ENCODE data around the gene FGFR2. TPM values are rescaled to one million over a fixed set of nuclear protein-coding genes. Genes with fewer than 3 reads are reported as not detected.

The FGFR2 gene
- total RNA-seq, 1 donor from 2014 or later = 11.8 TPM

DNA sequence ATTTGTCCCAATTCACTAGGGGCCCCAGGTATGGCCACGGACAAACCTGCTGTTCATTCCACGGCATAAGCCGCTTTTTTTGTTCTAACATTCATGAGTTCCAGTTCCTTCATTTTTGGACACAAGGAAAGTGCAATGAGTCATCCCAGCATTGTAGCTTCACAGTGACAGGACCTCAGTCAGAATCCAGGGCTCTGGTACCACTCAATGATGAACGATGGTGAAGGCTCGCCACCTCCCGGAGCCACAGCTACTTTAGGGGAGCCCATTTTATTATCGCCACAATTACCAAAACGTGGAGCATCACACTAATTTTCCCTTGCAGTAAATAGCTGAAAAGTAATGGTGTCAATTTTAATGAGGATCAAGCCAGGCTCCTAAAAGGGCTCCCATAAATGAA lies 62.9 kb downstream of the FGFR2 start:
- no peaks in the 10 kb centered on the region for H3K9me3 Mint-ChIP-seq (ENCODE audit: unreplicated experiment)
- H3K36me3 Mint-ChIP-seq (ENCODE audit: low read depth, unreplicated experiment) = peaks cover 4% of the 10 kb centered on the region
- TF ChIP-seq, protein P1, sequence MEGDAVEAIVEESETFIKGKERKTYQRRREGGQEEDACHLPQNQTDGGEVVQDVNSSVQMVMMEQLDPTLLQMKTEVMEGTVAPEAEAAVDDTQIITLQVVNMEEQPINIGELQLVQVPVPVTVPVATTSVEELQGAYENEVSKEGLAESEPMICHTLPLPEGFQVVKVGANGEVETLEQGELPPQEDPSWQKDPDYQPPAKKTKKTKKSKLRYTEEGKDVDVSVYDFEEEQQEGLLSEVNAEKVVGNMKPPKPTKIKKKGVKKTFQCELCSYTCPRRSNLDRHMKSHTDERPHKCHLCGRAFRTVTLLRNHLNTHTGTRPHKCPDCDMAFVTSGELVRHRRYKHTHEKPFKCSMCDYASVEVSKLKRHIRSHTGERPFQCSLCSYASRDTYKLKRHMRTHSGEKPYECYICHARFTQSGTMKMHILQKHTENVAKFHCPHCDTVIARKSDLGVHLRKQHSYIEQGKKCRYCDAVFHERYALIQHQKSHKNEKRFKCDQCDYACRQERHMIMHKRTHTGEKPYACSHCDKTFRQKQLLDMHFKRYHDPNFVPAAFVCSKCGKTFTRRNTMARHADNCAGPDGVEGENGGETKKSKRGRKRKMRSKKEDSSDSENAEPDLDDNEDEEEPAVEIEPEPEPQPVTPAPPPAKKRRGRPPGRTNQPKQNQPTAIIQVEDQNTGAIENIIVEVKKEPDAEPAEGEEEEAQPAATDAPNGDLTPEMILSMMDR (IDR thresholded peaks at IDR 0.05; ENCODE audit: insufficient read depth, low read depth, low read length) = no peak
- no peak for TF ChIP-seq EZH2 (IDR thresholded peaks at IDR 0.05; ENCODE audit: insufficient read depth, low read length)
- no peaks in the 10 kb centered on the region for H3K27me3 ChIP-seq (ENCODE audit: insufficient read depth, low read length)
- no peaks in the 10 kb centered on the region for H3K79me2 ChIP-seq (ENCODE audit: insufficient read depth, low read length)
- FAIRE-seq (no peak), DNase-seq (ENCODE audit: low read depth) (no peak)
- no peak overlapping the region for H2AFZ ChIP-seq (ENCODE audit: low read depth, low read length)
- no peak overlapping the region for H3K9ac ChIP-seq (ENCODE audit: low read length)
- H3K27ac Mint-ChIP-seq (ENCODE audit: unreplicated experiment) = no peak overlapping the region
- no peaks in the 10 kb centered on the region for H4K20me1 ChIP-seq (ENCODE audit: insufficient read depth, low read length)
- H3K36me3 ChIP-seq (ENCODE audit: insufficient read depth, low read length) = no peaks in the 10 kb centered on the region
- H3K4me1 Mint-ChIP-seq (ENCODE audit: low read depth, unreplicated experiment) = no peaks in the 10 kb centered on the region
- H3K27ac ChIP-seq (ENCODE audit: low read depth, low read length) = no peak overlapping the region
- no peaks in the 10 kb centered on the region for H3K4me1 ChIP-seq (ENCODE audit: insufficient read depth, low read length)
- no peak overlapping the region for H3K4me2 ChIP-seq (ENCODE audit: low read length)
- no peak overlapping the region for H3K4me3 ChIP-seq (ENCODE audit: insufficient read depth, low read depth, low read length)
- H3K9me3 ChIP-seq (ENCODE audit: insufficient read depth, low read depth, low read length) = no peaks in the 10 kb centered on the region
- H3K4me3 Mint-ChIP-seq (ENCODE audit: unreplicated experiment) = no peak overlapping the region
- peaks cover 2% of the 10 kb centered on the region for H3K27me3 Mint-ChIP-seq (ENCODE audit: low read depth, unreplicated experiment)

DNA sequence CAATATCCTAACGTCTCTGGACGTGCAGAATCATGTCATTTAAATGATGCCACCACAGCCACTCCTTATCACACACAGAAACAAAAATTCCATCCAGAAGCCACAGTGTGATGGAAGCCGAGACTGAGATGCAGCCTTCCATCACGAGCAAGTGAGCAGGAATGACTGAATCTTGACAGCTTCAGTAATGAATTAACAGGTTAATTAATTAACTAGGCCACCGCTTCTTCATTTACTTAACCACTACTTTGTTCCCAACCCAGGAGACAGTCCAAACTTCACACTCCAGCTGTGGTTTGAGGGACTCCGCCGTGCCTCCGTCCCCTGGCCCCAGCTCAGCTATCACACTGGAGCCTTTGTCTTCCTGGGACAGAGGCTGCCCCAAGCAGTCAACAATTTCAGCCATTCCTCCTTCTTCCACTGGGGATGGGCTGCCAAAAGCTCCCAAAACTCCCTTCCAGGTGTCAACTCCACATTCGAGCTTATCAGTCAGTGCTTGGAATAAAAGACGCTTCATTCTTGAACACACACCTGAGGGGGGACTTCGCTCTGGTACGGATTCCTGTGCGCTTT lies 65.9 kb downstream of the FGFR2 start:
- Histone ChIP-seq H3K9ac (ENCODE audit: low read length) (no peak overlapping the region), H3K36me3 (ENCODE audit: insufficient read depth, low read length) (no peaks in the 10 kb centered on the region), H4K20me1 (ENCODE audit: insufficient read depth, low read length) (no peaks in the 10 kb centered on the region), H3K27me3 (ENCODE audit: insufficient read depth, low read length) (no peaks in the 10 kb centered on the region), H3K4me2 (ENCODE audit: low read length) (no peak overlapping the region), H3K27ac (ENCODE audit: low read depth, low read length) (no peak overlapping the region), H3K9me3 (ENCODE audit: insufficient read depth, low read depth, low read length) (no peaks in the 10 kb centered on the region), H2AFZ (ENCODE audit: low read depth, low read length) (no peak overlapping the region), H3K4me1 (ENCODE audit: insufficient read depth, low read length) (no peaks in the 10 kb centered on the region), H3K4me3 (ENCODE audit: insufficient read depth, low read depth, low read length) (no peak overlapping the region), H3K79me2 (ENCODE audit: insufficient read depth, low read length) (no peaks in the 10 kb centered on the region)
- H3K4me3 Mint-ChIP-seq (ENCODE audit: unreplicated experiment) = no peak overlapping the region
- DNase-seq (ENCODE audit: low read depth) = no peak
- H3K36me3 Mint-ChIP-seq (ENCODE audit: low read depth, unreplicated experiment) = peaks cover 2% of the 10 kb centered on the region
- H3K4me1 Mint-ChIP-seq (ENCODE audit: low read depth, unreplicated experiment) = peaks cover 14% of the 10 kb centered on the region
- H3K27me3 Mint-ChIP-seq (ENCODE audit: low read depth, unreplicated experiment) = peaks cover 2% of the 10 kb centered on the region
- TF ChIP-seq, protein P1 (IDR thresholded peaks at IDR 0.05; ENCODE audit: insufficient read depth, low read depth, low read length) = no peak
- no peak for TF ChIP-seq EZH2 (IDR thresholded peaks at IDR 0.05; ENCODE audit: insufficient read depth, low read length)
- no peaks in the 10 kb centered on the region for H3K9me3 Mint-ChIP-seq (ENCODE audit: unreplicated experiment)
- peak overlapping the region; percentile 41 for H3K27ac Mint-ChIP-seq (ENCODE audit: unreplicated experiment)
- FAIRE-seq = no peak

DNA sequence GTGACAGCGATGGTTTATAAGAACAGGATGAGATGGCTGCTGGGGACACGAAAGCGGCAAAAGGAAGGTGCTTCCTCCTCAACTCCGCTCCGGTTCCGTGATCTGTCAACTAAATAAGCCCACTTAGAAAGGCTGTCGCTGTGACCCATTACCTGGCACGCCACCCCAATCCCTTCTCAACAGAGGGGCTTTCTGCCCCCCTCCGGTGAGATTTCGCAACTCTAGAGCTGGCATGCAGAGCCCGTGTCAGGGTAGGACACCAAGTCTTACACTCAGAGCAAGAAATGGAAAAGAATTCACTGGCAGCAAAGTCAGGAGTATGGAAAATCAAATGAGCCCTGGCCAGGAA lies 66.4 kb downstream of the FGFR2 start:
- Histone ChIP-seq H3K36me3 (ENCODE audit: insufficient read depth, low read length) (no peaks in the 10 kb centered on the region), H2AFZ (ENCODE audit: low read depth, low read length) (no peak overlapping the region), H3K4me3 (ENCODE audit: insufficient read depth, low read depth, low read length) (no peak overlapping the region), H3K9ac (ENCODE audit: low read length) (no peak overlapping the region), H3K4me2 (ENCODE audit: low read length) (no peak overlapping the region), H3K27ac (ENCODE audit: low read depth, low read length) (no peak overlapping the region), H3K27me3 (ENCODE audit: insufficient read depth, low read length) (no peaks in the 10 kb centered on the region), H4K20me1 (ENCODE audit: insufficient read depth, low read length) (no peaks in the 10 kb centered on the region), H3K4me1 (ENCODE audit: insufficient read depth, low read length) (no peaks in the 10 kb centered on the region), H3K79me2 (ENCODE audit: insufficient read depth, low read length) (no peaks in the 10 kb centered on the region), H3K9me3 (ENCODE audit: insufficient read depth, low read depth, low read length) (no peaks in the 10 kb centered on the region)
- no peaks in the 10 kb centered on the region for H3K9me3 Mint-ChIP-seq (ENCODE audit: unreplicated experiment)
- FAIRE-seq = no peak
- H3K27me3 Mint-ChIP-seq (ENCODE audit: low read depth, unreplicated experiment) = peaks cover 2% of the 10 kb centered on the region
- peaks cover 2% of the 10 kb centered on the region for H3K36me3 Mint-ChIP-seq (ENCODE audit: low read depth, unreplicated experiment)
- no peak for DNase-seq (ENCODE audit: low read depth)
- no peak overlapping the region for H3K27ac Mint-ChIP-seq (ENCODE audit: unreplicated experiment)
- TF ChIP-seq EZH2 (IDR thresholded peaks at IDR 0.05; ENCODE audit: insufficient read depth, low read length) = no peak
- TF ChIP-seq, protein P1 (IDR thresholded peaks at IDR 0.05; ENCODE audit: insufficient read depth, low read depth, low read length) = no peak
- H3K4me3 Mint-ChIP-seq (ENCODE audit: unreplicated experiment) = no peak overlapping the region
- H3K4me1 Mint-ChIP-seq (ENCODE audit: low read depth, unreplicated experiment) = peaks cover 20% of the 10 kb centered on the region

Data from astrocyte (in vitro differentiated cells and primary cell).